WTC11 (cell line): Measurements from ENCODE around the gene TEKT3.

Source experiments
- FOXK1 ChIP-seq: sonication (generic); formaldehyde crosslinking; IDR thresholded peaks from 2 replicates; pipeline ENCODE4 v1.8.0; 2022; ENCODE audit warnings: mild to moderate bottlenecking, moderate library complexity, missing genetic modification reagents
- TF ChIP-seq, protein P1 (sequence below): fragments of 200-600 bp; IDR thresholded peaks from 2 replicates; pipeline ENCODE4 v1.8.0; 2022; ENCODE audit warnings: antibody characterized with exemption
- TF ChIP-seq, protein P2 (sequence below): sonication (generic); formaldehyde crosslinking; IDR thresholded peaks from 2 replicates; pipeline ENCODE4 v1.8.0; 2022; ENCODE audit warnings: mild to moderate bottlenecking, missing genetic modification reagents

DNA sequence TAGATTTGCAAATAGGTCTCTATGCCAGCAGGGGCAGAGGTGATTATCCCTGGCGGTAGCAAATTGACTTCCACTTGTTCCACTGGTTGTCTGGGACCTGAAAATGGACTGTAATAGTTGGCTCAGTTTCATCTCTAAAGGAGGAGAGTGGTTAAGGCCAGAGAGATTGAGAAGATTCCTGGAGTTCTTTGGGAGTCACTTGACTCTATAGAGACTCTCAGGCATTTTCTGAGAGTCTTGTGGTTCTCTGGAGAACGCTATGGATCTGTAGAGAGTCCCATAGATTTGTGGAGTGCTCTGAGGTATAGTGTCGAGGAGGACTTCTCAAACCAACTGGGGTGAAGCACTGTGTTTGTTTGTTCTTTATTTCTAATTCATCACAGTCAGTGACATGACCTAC lies 67.4 kb downstream of the TEKT3 start:
- TF ChIP-seq, protein P1, sequence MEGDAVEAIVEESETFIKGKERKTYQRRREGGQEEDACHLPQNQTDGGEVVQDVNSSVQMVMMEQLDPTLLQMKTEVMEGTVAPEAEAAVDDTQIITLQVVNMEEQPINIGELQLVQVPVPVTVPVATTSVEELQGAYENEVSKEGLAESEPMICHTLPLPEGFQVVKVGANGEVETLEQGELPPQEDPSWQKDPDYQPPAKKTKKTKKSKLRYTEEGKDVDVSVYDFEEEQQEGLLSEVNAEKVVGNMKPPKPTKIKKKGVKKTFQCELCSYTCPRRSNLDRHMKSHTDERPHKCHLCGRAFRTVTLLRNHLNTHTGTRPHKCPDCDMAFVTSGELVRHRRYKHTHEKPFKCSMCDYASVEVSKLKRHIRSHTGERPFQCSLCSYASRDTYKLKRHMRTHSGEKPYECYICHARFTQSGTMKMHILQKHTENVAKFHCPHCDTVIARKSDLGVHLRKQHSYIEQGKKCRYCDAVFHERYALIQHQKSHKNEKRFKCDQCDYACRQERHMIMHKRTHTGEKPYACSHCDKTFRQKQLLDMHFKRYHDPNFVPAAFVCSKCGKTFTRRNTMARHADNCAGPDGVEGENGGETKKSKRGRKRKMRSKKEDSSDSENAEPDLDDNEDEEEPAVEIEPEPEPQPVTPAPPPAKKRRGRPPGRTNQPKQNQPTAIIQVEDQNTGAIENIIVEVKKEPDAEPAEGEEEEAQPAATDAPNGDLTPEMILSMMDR, result no peak
- no peak for TF ChIP-seq FOXK1 (CRISPR knock-in tag)
- TF ChIP-seq, protein P2, sequence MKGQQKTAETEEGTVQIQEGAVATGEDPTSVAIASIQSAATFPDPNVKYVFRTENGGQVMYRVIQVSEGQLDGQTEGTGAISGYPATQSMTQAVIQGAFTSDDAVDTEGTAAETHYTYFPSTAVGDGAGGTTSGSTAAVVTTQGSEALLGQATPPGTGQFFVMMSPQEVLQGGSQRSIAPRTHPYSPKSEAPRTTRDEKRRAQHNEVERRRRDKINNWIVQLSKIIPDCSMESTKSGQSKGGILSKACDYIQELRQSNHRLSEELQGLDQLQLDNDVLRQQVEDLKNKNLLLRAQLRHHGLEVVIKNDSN (CRISPR knock-in tag), result no peak
